Eye (tissue), 1 donor: ENCODE results near the gene DIS3.

Experiments used
- DNase-seq: peaks from one replicate; pipeline ENCODE4 v3.0.0-alpha.2; 2015

The DIS3 gene

DNA sequence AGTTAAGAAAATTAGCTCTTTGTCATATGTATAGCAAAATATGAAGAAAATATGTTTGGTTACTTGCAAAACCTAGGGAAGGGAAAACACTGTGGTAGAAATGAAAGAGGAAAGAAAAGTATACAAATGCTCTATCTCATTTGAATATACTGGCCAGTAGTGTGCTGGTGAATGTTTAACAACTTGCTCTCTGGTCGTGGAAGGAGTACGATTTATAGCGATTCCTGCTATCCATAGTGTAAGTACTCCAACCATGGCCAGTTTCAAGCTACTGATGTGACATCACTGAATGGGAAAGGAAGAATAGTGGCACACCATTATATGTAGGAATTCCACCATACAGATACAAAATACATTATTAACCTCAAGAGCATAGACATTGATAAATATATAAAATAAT is 44.7 kb downstream of the DIS3 start:
- DNase-seq: no peak

GRCh38 chr13:72728290-72728605 is 53.5 kb downstream of the DIS3 start:
- no peak for DNase-seq

GRCh38 chr13:72727417-72728289 is 54.0 kb downstream of the DIS3 start, which contains the start of the genes BORA and MZT1:
Gene BORA, plus strand, starts transcription at chr13:72727923. Its CDS starts 1,018 bp downstream, at chr13:72728941.
Gene MZT1, minus strand, starts transcription at chr13:72727629. Its CDS starts 27 bp downstream, at chr13:72727602.
- DNase-seq: peak; percentile 98

DNA sequence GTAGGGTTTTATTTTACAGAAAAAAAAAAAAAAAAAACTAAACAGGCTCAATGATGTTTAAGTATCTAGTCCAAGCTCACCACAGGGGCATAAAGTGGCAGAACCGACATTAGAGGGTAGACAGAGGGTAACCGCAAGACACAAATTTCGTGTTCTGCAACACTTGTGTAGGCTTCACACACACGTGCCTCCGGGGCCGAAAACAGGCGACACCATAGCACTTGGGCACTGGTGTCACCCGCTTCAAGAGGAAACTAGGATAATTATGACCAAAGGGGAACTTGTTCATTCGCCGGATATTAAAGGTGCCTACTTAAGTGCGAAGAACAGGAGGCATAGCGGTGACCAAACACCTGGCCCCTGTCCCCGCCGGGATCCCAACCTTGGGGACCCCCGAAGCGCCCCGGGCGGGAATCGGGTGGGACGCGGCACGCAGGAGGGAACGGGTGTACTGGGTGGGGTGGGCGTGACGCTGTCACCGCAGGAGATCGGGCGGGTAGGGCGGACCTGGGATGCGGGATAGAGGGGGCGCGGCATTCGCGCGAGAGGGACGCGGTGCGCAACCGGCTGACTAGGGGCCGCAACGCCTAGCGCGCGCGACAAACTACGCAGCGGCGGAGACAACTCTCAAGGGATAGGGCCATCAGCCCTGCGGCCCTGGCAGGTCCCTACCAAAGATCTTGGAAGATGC is 54.8 kb downstream of the DIS3 start:
- no peak for DNase-seq

- DNase-seq: peak; percentile 22
Measured at GRCh38 chr13:72726185-72726584, 55.5 kb downstream of the DIS3 start.

GRCh38 chr13:72716776-72717175 is 64.9 kb downstream of the DIS3 start:
- no peak for DNase-seq
